HFFc6 (cell line): ENCODE results near the gene EXOC1. TPM values are rescaled to one million over a fixed set of nuclear protein-coding genes. Genes with fewer than 3 reads are reported as not detected.

Source experiments
- DNase-seq: peaks from one replicate; pipeline ENCODE4 v3.0.0-alpha.2; 2018
- H3K27ac Mint-ChIP-seq: 2 replicates; pipeline ENCODE4 v1.8.0; 2020; ENCODE audit warnings: mild to moderate bottlenecking, mixed read lengths
- H3K27me3 Mint-ChIP-seq: 2 replicates; pipeline ENCODE4 v1.8.0; 2021; ENCODE audit warnings: mild to moderate bottlenecking, moderate library complexity, mixed read lengths; ENCODE audit not compliant: insufficient read depth
- H3K36me3 Mint-ChIP-seq: 2 replicates; pipeline ENCODE4 v1.8.0; 2021; ENCODE audit warnings: low read depth, mixed read lengths
- H3K4me1 Mint-ChIP-seq: 2 replicates; pipeline ENCODE4 v1.8.0; 2020; ENCODE audit warnings: low read depth, mixed read lengths
- H3K4me3 Mint-ChIP-seq: 2 replicates; pipeline ENCODE4 v1.8.0; 2020; ENCODE audit warnings: mild to moderate bottlenecking, moderate library complexity, mixed read lengths
- H3K9me3 Mint-ChIP-seq: 2 replicates; pipeline ENCODE4 v1.8.0; 2020; ENCODE audit warnings: mild to moderate bottlenecking, mixed read lengths
- total RNA-seq, 6 experiments: library from RNA; stranded (reverse); fragmentation: NEBNext Ultra II Directional; extraction: Animal tissue kit (Norgen Biotek cat#: 25700); gene quantifications; 2 replicates in 1 of 6; 3 replicates in 5 of 6; pipeline ENCODE4 v1.2.3, GENCODE V29; 2021
- TF ChIP-seq, protein P1 (sequence below): fragments of 200-600 bp; sonication (generic); IDR thresholded peaks from 2 replicates; pipeline ENCODE4 v1.5.0; 2021; ENCODE audit warnings: antibody characterized with exemption, mild to moderate bottlenecking

Gene EXOC1
- total RNA-seq, 6 experiments from 2014 or later, result 28.8 to 32.6 (median 31.4) TPM

DNA sequence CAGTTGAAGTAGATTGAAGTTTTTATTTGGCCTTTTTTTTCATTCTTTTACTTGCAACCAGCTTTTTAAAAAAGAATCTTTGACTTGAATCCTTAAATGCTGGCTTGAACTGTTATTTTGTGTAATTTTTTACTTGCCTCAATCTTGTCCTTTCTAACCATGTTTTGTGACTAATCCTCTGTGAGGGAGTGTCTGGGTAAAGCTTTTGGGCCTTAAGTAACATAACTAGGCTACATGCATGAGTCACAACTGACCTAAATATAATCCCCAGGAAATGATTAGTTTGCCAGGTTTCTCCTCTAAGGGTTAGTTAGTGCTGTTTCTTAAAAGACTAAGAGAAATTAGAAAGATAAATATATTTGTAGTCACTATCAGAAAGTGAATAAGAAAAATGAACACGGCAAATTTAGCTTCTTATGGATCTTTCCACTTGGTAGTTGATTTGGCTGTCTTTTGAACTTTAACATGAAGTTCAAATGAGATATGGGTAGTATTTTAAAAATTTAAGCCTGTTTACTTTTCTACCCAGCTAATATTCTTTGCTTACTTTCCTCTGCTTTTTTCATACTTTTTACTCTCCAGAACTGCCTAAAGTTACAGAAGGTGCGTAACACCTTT is 13.0 kb downstream of the EXOC1 start:
- Mint-ChIP-seq H3K36me3 (peaks cover 19% of the 10 kb centered on the region), H3K4me1 (peaks cover 40% of the 10 kb centered on the region), H3K9me3 (no peaks in the 10 kb centered on the region), H3K4me3 (peak overlapping the region; percentile 76), H3K27me3 (no peaks in the 10 kb centered on the region), H3K27ac (peak overlapping the region; percentile 86)
- TF ChIP-seq, protein P1, sequence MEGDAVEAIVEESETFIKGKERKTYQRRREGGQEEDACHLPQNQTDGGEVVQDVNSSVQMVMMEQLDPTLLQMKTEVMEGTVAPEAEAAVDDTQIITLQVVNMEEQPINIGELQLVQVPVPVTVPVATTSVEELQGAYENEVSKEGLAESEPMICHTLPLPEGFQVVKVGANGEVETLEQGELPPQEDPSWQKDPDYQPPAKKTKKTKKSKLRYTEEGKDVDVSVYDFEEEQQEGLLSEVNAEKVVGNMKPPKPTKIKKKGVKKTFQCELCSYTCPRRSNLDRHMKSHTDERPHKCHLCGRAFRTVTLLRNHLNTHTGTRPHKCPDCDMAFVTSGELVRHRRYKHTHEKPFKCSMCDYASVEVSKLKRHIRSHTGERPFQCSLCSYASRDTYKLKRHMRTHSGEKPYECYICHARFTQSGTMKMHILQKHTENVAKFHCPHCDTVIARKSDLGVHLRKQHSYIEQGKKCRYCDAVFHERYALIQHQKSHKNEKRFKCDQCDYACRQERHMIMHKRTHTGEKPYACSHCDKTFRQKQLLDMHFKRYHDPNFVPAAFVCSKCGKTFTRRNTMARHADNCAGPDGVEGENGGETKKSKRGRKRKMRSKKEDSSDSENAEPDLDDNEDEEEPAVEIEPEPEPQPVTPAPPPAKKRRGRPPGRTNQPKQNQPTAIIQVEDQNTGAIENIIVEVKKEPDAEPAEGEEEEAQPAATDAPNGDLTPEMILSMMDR, result no peak
- peak; percentile 89 for DNase-seq

DNA sequence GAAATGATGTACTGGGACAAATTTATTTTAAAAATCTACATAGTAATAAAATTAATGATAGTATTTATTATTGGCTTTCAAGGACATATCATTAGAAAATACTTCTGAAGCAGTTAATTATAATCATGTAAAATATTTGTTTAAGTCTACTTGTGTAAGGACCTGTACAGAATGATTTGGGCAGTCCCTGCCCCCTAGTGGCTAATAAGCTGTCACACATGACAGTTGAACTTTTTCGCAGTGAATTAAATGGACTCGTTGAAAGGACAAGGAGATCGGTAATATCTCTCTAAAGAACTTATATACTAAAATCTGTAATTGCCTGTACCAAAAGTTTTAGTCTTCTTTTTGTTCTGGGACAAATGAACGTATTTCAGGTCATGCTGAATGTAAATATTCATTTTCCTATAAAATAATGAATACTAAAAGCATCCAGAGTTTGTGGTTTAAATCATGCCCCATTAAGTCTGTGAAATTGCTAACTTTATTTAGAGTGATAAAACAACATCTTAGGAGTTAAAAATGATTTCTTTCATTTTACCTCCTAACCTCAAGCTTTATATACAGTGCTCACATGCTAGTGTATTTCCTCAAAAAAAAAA is 13.6 kb downstream of the EXOC1 start:
- H3K4me3 Mint-ChIP-seq, result peak overlapping the region; percentile 76
- peak; percentile 66 for DNase-seq
- peak overlapping the region; percentile 86 for H3K27ac Mint-ChIP-seq
- no peaks in the 10 kb centered on the region for H3K27me3 Mint-ChIP-seq
- H3K9me3 Mint-ChIP-seq, result no peaks in the 10 kb centered on the region
- H3K4me1 Mint-ChIP-seq, result peaks cover 40% of the 10 kb centered on the region
- TF ChIP-seq, protein P1, result peak; percentile 91
- H3K36me3 Mint-ChIP-seq, result peaks cover 17% of the 10 kb centered on the region; the same call in 1 of the 2 replicates

DNA sequence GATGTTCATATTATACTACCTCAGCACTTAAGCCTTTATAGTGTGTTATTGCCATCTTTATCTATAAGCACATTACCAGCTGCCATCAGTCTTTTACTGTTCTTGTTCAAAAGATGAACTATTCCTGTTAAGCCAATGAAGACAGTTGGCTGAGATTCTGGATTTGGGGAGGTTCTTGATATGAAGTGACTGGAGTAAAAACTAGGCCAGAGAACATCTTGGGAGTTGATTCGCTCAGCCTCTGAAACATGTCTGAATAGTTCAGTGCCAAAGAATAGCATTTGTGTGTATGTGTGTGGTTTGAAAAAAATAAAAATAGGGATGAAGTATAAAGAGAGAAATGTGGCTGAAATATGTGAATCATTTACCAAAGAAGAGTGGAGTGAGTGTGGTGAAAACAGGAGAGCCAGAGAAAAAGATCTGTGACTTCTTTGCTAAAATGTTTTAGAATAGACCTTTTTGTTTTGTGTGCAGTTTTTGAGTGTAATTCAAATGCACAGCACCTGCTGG is 15.2 kb downstream of the EXOC1 start:
- Mint-ChIP-seq H3K4me1 (peaks cover 40% of the 10 kb centered on the region), H3K9me3 (no peaks in the 10 kb centered on the region), H3K27ac (no peak overlapping the region; the same call in 1 of the 2 replicates), H3K36me3 (peaks cover 17% of the 10 kb centered on the region; the same call in 1 of the 2 replicates), H3K27me3 (no peaks in the 10 kb centered on the region), H3K4me3 (no peak overlapping the region)
- TF ChIP-seq, protein P1, result no peak
- no peak for DNase-seq

DNA sequence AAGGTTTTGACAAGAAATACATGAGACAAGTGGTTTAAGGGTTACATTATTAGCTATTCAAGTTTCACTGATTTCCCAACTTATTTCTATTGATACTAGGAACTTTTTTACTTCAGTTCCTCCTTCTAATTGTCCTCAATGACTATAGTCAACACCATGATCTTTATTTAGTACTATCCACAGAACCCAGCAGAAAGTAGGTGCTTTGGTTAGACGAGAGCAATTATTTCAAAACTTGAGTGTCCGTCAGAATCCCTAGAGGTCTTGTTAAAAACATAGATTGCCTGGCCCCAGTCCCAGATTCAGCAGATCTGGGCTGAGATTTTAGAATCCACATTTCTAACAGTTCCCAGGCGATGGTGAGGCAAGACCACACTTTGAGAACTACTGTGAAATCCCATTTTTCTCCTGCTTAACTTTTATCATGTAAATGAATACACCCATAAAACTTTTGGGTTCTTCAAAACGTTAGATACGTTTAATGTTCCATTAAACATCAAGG is 17.9 kb downstream of the EXOC1 start:
- no peak overlapping the region for H3K27ac Mint-ChIP-seq
- TF ChIP-seq, protein P1, result no peak
- DNase-seq, result no peak
- H3K36me3 Mint-ChIP-seq, result peaks cover 17% of the 10 kb centered on the region; the same call in 1 of the 2 replicates
- no peaks in the 10 kb centered on the region for H3K27me3 Mint-ChIP-seq
- H3K4me1 Mint-ChIP-seq, result peaks cover 21% of the 10 kb centered on the region
- no peaks in the 10 kb centered on the region for H3K9me3 Mint-ChIP-seq
- no peak overlapping the region for H3K4me3 Mint-ChIP-seq

DNA sequence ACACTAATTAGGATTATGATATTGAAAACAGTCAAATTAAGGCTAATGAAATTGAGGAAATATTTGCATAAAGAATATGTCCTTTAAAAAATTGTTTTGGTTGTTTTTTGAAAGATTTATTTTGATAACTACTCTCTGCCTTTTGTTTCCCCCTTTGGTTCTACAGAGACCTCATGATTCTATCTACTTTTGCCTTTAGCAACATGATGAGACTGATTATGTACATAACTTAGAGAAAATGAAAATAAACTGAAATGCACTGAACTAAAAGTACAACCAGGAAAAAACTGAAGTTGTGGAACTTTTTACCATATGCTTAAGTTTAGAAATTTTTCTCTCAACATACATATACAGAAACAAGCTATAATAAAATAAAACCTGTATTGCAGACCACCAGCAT is 21.4 kb downstream of the EXOC1 start:
- Mint-ChIP-seq H3K4me3 (no peak overlapping the region), H3K27me3 (no peaks in the 10 kb centered on the region), H3K9me3 (no peaks in the 10 kb centered on the region), H3K4me1 (no peaks in the 10 kb centered on the region), H3K27ac (no peak overlapping the region), H3K36me3 (peaks cover 18% of the 10 kb centered on the region)
- TF ChIP-seq, protein P1, result no peak
- no peak for DNase-seq
